Dendritic cell treated with granulocyte-macrophage colony-stimulating factor and Interleukin-4, amounts not matched to agents 40 ng/mL and 50 ng/mL, for 4 days (primary cell): Measurements from ENCODE around the gene TFPI2.
"Not testable (repeated sequence)": the region's sequence is repeated elsewhere in the genome, so short reads cannot be mapped to it uniquely, and the experiment has no call there.

ENCODE experiments used
- H3K27ac Mint-ChIP-seq: one replicate; pipeline ENCODE4 v1.8.0; 2022; ENCODE audit warnings: mild to moderate bottlenecking, mixed read lengths
- H3K27me3 Mint-ChIP-seq: one replicate; pipeline ENCODE4 v1.8.0; 2022; ENCODE audit warnings: mild to moderate bottlenecking, mixed read lengths
- H3K36me3 Mint-ChIP-seq: one replicate; pipeline ENCODE4 v1.8.0; 2022; ENCODE audit warnings: low read depth, mixed read lengths
- H3K4me1 Mint-ChIP-seq: one replicate; pipeline ENCODE4 v1.8.0; 2022; ENCODE audit warnings: low read depth, mixed read lengths
- H3K4me3 Mint-ChIP-seq: one replicate; pipeline ENCODE4 v1.8.0; 2022; ENCODE audit warnings: mild to moderate bottlenecking, moderate library complexity, mixed read lengths
- H3K9me3 Mint-ChIP-seq: one replicate; pipeline ENCODE4 v1.8.0; 2022; ENCODE audit warnings: mixed read lengths
- intact Hi-C: fragments of 100-400 bp; cut with micrococcal nuclease; formaldehyde crosslinking; loops from one replicate; pipeline ENCODE4 v1.15.0; 2022

TFPI2 gene

GRCh38 chr7:93915888-93916287, 25.3 kb upstream of the TFPI2 start:
- H3K4me1 Mint-ChIP-seq, H3K27ac Mint-ChIP-seq, H3K36me3 Mint-ChIP-seq, intact Hi-C loops, H3K4me3 Mint-ChIP-seq, H3K9me3 Mint-ChIP-seq: not testable (repeated sequence)
- H3K27me3 Mint-ChIP-seq, result peaks cover 33% of the 10 kb centered on the region

GRCh38 chr7:93915206-93915842, 24.8 kb upstream of the TFPI2 start:
- intact Hi-C loops, H3K9me3 Mint-ChIP-seq, H3K27ac Mint-ChIP-seq, H3K4me3 Mint-ChIP-seq, H3K4me1 Mint-ChIP-seq, H3K36me3 Mint-ChIP-seq: not testable (repeated sequence)
- H3K27me3 Mint-ChIP-seq, result peaks cover 28% of the 10 kb centered on the region

GRCh38 chr7:93914581-93915066, 24.1 kb upstream of the TFPI2 start:
- Mint-ChIP-seq H3K36me3 (no peaks in the 10 kb centered on the region), H3K4me3 (no peak overlapping the region), H3K4me1 (no peaks in the 10 kb centered on the region), H3K27me3 (peaks cover 24% of the 10 kb centered on the region), H3K9me3 (no peaks in the 10 kb centered on the region), H3K27ac (no peak overlapping the region)
- intact Hi-C loops, result no loop called here

DNA sequence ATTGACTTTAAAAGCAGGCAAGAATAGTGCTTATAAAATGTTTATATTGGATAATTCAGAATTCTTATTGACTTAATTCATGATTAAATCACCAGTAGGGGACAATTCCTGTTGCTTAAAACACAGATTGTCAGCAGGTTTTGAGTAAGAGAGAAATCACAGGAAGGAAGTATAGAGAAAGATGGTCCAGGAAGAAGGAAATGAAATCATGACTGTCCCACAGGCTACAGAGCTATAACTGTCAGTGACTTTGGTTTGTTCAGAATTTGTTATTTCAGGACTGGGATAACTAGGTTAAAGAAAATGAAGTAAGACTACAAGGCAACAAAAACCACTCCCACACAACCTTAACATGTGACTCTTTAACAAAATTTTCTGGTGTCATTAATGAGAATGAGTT, 22.6 kb upstream of the TFPI2 start:
- Mint-ChIP-seq H3K27me3 (peaks cover 20% of the 10 kb centered on the region), H3K4me1 (no peaks in the 10 kb centered on the region), H3K27ac (no peak overlapping the region), H3K36me3 (no peaks in the 10 kb centered on the region), H3K4me3 (no peak overlapping the region), H3K9me3 (no peaks in the 10 kb centered on the region)
- intact Hi-C loops, result no loop called here

- H3K4me1 Mint-ChIP-seq, H3K9me3 Mint-ChIP-seq, H3K4me3 Mint-ChIP-seq, H3K36me3 Mint-ChIP-seq, H3K27ac Mint-ChIP-seq, intact Hi-C loops: not testable (repeated sequence)
- H3K27me3 Mint-ChIP-seq, result peaks cover 14% of the 10 kb centered on the region
These were observed 21.1 kb upstream of the TFPI2 start for GRCh38 chr7:93911661-93912060.

GRCh38 chr7:93911242-93911641, 20.7 kb upstream of the TFPI2 start:
- H3K9me3 Mint-ChIP-seq, H3K4me1 Mint-ChIP-seq, H3K27ac Mint-ChIP-seq, intact Hi-C loops, H3K4me3 Mint-ChIP-seq, H3K36me3 Mint-ChIP-seq: not testable (repeated sequence)
- peaks cover 11% of the 10 kb centered on the region for H3K27me3 Mint-ChIP-seq

GRCh38 chr7:93910076-93910994, 19.8 kb upstream of the TFPI2 start:
- Mint-ChIP-seq H3K9me3 (no peaks in the 10 kb centered on the region), H3K27me3 (peaks cover 11% of the 10 kb centered on the region), H3K36me3 (no peaks in the 10 kb centered on the region), H3K4me3 (no peak overlapping the region), H3K27ac (no peak overlapping the region), H3K4me1 (no peaks in the 10 kb centered on the region)
- intact Hi-C loops, result no loop called here

GRCh38 chr7:93906267-93906666, 15.7 kb upstream of the TFPI2 start, which contains the start of gene GNGT1:
Gene GNGT1 (plus strand): TSS chr7:93906567. CDS start chr7:93906747, 180 bp downstream.
- intact Hi-C loops, result no loop called here
- Mint-ChIP-seq H3K9me3 (no peaks in the 10 kb centered on the region), H3K4me1 (no peaks in the 10 kb centered on the region), H3K27me3 (peaks cover 6% of the 10 kb centered on the region), H3K36me3 (no peaks in the 10 kb centered on the region), H3K4me3 (no peak within 1 kb of the TSS), H3K27ac (no peak within 1 kb of the TSS)

GRCh38 chr7:93902777-93903423, 12.3 kb upstream of the TFPI2 start:
- intact Hi-C loops, result loop anchor here (1.0 to 5.0 kb wide), 4 partner anchors 185 to 534 kb away; no protein-coding TSS in a partner anchor
- Mint-ChIP-seq H3K4me3 (no peak overlapping the region), H3K4me1 (no peaks in the 10 kb centered on the region), H3K9me3 (no peaks in the 10 kb centered on the region), H3K27me3 (peaks cover 9% of the 10 kb centered on the region), H3K36me3 (no peaks in the 10 kb centered on the region), H3K27ac (no peak overlapping the region)

DNA sequence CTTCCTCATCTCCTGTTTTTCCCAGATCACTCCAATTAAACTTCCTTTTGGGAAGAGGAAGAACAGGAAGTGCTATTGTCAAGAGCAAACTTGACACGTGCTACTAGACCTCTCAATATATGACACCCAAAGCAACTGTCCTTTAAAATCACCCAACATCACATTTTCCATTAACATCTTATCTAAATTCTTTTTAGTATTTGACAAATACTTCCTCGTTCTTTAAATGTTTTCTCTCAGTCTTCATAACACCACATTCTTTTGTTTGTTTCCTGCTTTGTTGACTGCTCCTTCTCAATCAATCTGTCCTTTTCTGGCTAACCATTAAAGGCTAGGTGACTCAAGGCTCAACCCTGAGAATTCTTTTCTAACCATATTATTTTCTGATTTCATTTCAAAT, 7.1 kb upstream of the TFPI2 start:
- Mint-ChIP-seq H3K4me1 (no peaks in the 10 kb centered on the region), H3K27me3 (peaks cover 12% of the 10 kb centered on the region), H3K27ac (no peak overlapping the region), H3K4me3 (no peak overlapping the region), H3K36me3 (no peaks in the 10 kb centered on the region), H3K9me3 (no peaks in the 10 kb centered on the region)
- intact Hi-C loops, result no loop called here

GRCh38 chr7:93895859-93896600, 5.5 kb upstream of the TFPI2 start:
- Mint-ChIP-seq H3K36me3 (no peaks in the 10 kb centered on the region), H3K27ac (no peak overlapping the region), H3K9me3 (no peaks in the 10 kb centered on the region), H3K27me3 (peaks cover 22% of the 10 kb centered on the region), H3K4me1 (no peaks in the 10 kb centered on the region), H3K4me3 (no peak overlapping the region)
- intact Hi-C loops, result no loop called here

- Mint-ChIP-seq H3K27me3 (peaks cover 29% of the 10 kb centered on the region), H3K27ac (no peak overlapping the region), H3K36me3 (no peaks in the 10 kb centered on the region), H3K4me3 (no peak overlapping the region), H3K9me3 (no peaks in the 10 kb centered on the region), H3K4me1 (peaks cover 3% of the 10 kb centered on the region)
- intact Hi-C loops, result no loop called here
These were observed 4.5 kb upstream of the TFPI2 start for GRCh38 chr7:93894966-93895640.

GRCh38 chr7:93894426-93894825, 3.9 kb upstream of the TFPI2 start:
- no peaks in the 10 kb centered on the region for H3K9me3 Mint-ChIP-seq
- intact Hi-C loops, result no loop called here
- H3K27me3 Mint-ChIP-seq, result peaks cover 32% of the 10 kb centered on the region
- H3K36me3 Mint-ChIP-seq, result no peaks in the 10 kb centered on the region
- H3K4me3 Mint-ChIP-seq, result no peak overlapping the region
- H3K27ac Mint-ChIP-seq, result no peak overlapping the region
- H3K4me1 Mint-ChIP-seq, result peaks cover 6% of the 10 kb centered on the region
